ENCODE results near the gene ALDH1A2. TPM values are rescaled to one million over a fixed set of nuclear protein-coding genes. Genes with fewer than 3 reads are reported as not detected.

Gene ALDH1A2
- total RNA-seq, 2 donors from 2014 or later, result 4.3 to 37.5 TPM

DNA sequence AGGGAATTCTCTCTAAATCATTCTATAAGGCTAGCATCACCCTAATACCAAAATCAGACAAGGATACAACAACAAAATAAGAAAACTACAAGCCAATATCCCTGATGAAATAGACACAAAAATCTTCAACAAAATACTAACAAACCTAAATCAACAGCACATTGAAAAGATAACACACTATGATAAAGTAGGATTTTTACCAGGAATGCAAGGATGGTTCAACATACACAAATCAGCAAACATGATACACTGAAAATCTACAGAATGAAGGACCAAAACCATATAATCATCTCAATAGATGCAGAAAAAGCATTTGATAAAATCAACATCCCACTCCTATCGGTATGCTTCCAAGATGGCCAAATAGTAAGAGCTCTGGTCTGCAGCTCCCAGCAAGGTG, 39.5 kb downstream of the ALDH1A2 start:
- Histone ChIP-seq H3K27ac (no peak overlapping the region), H3K27me3 (replicated peaks; ENCODE audit: insufficient read depth) (no peaks in the 10 kb centered on the region), H3K4me3 (no peak overlapping the region), H3K4me1 (ENCODE audit: control insufficient read depth in 1 of 2, low read depth in 2 of 2) (no peaks in the 10 kb centered on the region), H3K36me3 (no peaks in the 10 kb centered on the region), H3K9me3 (peaks cover 23% of the 10 kb centered on the region)
- TF ChIP-seq, protein P1, sequence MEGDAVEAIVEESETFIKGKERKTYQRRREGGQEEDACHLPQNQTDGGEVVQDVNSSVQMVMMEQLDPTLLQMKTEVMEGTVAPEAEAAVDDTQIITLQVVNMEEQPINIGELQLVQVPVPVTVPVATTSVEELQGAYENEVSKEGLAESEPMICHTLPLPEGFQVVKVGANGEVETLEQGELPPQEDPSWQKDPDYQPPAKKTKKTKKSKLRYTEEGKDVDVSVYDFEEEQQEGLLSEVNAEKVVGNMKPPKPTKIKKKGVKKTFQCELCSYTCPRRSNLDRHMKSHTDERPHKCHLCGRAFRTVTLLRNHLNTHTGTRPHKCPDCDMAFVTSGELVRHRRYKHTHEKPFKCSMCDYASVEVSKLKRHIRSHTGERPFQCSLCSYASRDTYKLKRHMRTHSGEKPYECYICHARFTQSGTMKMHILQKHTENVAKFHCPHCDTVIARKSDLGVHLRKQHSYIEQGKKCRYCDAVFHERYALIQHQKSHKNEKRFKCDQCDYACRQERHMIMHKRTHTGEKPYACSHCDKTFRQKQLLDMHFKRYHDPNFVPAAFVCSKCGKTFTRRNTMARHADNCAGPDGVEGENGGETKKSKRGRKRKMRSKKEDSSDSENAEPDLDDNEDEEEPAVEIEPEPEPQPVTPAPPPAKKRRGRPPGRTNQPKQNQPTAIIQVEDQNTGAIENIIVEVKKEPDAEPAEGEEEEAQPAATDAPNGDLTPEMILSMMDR (IDR thresholded peaks at IDR 0.05), result no peak
- DNase-seq (ENCODE audit: low spot score) (no peak), ATAC-seq (ENCODE audit: insufficient number of reproducible peaks, low FRiP score, low read depth) (no peak)

DNA sequence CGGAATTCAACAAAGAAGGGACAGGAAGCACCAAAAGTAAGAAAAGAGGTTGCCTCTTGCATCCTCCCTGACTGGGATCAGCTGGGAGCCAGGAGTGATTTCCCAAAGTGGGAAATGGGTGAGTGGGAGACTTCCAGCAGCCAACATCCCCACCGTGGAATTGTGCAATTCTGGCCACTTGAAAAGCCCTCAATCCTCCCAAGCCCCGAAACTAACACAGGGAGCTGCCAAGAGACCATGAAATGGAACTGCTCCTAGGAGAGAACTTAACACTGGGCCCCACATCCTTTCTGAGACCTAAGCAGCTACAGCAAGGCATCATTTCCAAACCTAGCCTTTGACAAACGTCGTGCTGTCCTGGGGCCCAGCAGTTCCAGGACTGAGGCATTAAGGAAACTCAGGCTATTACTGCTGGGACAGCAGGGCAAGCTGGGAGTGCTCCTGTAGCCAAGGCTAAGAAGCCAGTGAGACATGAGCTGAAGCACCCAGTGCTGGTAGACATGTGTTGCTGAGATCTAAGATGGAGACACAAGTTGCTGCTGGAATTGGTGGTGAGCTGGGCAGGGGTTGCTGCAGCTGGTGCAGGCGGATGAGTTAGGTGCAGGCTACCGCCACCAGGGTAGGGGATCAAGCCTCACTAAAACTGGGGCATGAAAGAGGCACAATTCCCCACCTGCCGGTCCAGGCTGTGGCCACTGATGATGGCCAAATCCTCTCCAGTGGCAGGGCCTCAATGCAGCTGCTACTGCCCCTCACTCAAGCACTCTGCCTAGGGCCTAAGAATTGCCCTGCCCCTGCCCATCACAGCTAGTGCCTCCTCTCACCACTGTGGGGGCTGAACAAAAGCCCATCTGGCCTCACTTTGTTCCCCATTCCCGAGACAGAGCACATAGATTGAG, 43.9 kb downstream of the ALDH1A2 start:
- TF ChIP-seq, protein P1 (IDR thresholded peaks at IDR 0.05), result no peak
- H3K9me3 ChIP-seq, result peaks cover 18% of the 10 kb centered on the region
- DNase-seq (ENCODE audit: low spot score) (no peak), ATAC-seq (ENCODE audit: insufficient number of reproducible peaks, low FRiP score, low read depth) (no peak)
- H3K4me3 ChIP-seq, result no peak overlapping the region
- no peaks in the 10 kb centered on the region for H3K4me1 ChIP-seq (ENCODE audit: control insufficient read depth in 1 of 2, low read depth in 2 of 2)
- no peak overlapping the region for H3K27ac ChIP-seq
- H3K27me3 ChIP-seq (replicated peaks; ENCODE audit: insufficient read depth), result no peaks in the 10 kb centered on the region
- no peaks in the 10 kb centered on the region for H3K36me3 ChIP-seq

DNA sequence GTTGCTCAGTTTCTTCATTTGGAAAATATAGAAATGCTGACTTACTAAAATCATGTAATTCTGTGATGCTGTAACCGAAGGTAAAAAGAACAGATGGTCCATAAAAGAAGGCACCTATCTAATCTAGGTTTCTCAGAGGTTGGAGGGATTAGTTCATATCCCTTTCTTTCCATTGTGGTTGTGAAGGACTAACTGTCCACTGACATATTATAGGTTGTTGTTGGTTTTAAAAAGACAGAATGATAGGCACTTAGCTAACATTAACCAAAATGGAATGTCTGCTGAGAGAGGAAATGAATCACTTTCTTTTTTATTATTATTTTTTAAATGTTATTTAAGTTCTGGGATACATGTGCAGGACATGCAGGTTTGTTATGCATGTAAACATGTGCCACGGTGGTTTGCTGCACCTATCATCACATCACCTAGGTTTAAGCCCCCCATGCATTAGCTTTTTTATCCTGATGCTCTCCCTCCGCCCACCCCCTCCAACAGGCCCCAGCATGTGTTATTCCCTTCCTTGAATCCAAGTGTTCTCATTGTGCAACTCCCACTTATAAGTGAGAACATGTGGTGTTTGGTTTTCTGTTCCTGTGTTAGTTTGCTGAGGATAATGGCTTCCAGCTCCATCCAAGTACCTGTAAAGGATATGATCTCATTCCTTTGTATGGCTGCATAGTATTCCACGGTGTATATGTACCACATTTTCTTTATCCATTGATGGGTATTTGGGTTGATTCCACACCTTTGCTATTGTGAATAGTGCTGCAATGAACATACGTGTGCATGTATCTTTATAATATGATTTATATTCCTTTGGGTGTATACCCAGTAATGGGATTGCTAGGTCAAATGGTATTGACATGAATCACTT, 45.8 kb downstream of the ALDH1A2 start:
- ATAC-seq (ENCODE audit: insufficient number of reproducible peaks, low FRiP score, low read depth) (no peak), DNase-seq (ENCODE audit: low spot score) (no peak)
- H3K4me3 ChIP-seq, result no peak overlapping the region
- no peaks in the 10 kb centered on the region for H3K4me1 ChIP-seq (ENCODE audit: control insufficient read depth in 1 of 2, low read depth in 2 of 2)
- no peaks in the 10 kb centered on the region for H3K27me3 ChIP-seq (replicated peaks; ENCODE audit: insufficient read depth)
- no peaks in the 10 kb centered on the region for H3K36me3 ChIP-seq
- H3K27ac ChIP-seq, result no peak overlapping the region
- H3K9me3 ChIP-seq, result peaks cover 4% of the 10 kb centered on the region
- TF ChIP-seq, protein P1 (IDR thresholded peaks at IDR 0.05), result no peak

DNA sequence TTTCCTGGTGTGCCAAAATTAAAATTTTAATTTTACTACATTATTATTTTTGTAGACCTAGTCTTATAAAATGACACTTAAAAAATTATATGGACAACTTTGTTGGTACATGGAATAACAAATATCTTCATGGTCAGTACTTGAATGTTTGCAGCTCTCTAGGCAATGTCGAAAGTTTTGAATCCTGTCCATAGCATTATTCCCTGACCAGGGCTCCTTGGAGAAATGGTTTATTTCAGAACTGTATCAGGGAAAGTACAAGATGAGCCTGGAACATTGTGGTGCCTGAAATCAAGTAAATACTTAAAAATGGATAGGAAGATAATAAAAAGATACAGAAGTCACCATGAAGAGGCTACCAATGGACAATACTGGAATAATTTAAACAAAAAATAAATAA, 47.6 kb downstream of the ALDH1A2 start:
- H3K36me3 ChIP-seq, result no peaks in the 10 kb centered on the region
- no peak overlapping the region for H3K27ac ChIP-seq
- H3K27me3 ChIP-seq (replicated peaks; ENCODE audit: insufficient read depth), result no peaks in the 10 kb centered on the region
- no peak for DNase-seq (ENCODE audit: low spot score)
- H3K4me3 ChIP-seq, result no peak overlapping the region
- no peaks in the 10 kb centered on the region for H3K9me3 ChIP-seq
- H3K4me1 ChIP-seq (ENCODE audit: control insufficient read depth in 1 of 2, low read depth in 2 of 2), result no peaks in the 10 kb centered on the region
- ATAC-seq (ENCODE audit: insufficient number of reproducible peaks, low FRiP score, low read depth), result no peak
- TF ChIP-seq, protein P1 (IDR thresholded peaks at IDR 0.05), result no peak

DNA sequence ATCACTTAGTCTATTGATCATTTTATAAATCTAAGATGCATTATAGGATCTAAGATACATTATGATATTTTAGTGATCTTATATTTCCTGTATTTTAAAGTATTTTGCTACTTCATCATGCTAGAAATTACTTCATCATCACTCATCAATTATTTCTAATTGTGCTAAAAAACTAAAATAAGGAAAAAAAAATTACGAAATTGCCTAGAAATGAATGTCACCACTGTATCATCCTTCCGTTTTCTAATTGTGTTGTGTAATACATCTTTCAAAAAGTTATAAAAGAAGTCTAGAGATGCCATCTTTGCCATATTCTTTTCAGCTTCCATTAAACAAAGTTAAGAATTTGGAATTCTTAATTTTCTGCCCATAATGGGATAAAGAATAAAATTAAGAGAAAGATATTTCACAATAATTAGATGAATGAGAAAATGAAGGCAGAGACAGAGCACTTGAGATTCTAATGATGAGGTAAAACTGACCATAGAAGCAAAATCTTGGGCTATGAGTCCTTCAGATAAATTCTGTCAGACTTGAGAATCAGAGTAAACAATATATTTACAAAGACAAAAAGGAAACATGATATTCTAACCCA, 48.8 kb downstream of the ALDH1A2 start:
- DNase-seq (ENCODE audit: low spot score) (no peak), ATAC-seq (ENCODE audit: insufficient number of reproducible peaks, low FRiP score, low read depth) (no peak)
- Histone ChIP-seq H3K27ac (no peak overlapping the region), H3K36me3 (no peaks in the 10 kb centered on the region), H3K4me3 (no peak overlapping the region), H3K4me1 (ENCODE audit: control insufficient read depth in 1 of 2, low read depth in 2 of 2) (no peaks in the 10 kb centered on the region), H3K9me3 (no peaks in the 10 kb centered on the region), H3K27me3 (replicated peaks; ENCODE audit: insufficient read depth) (no peaks in the 10 kb centered on the region)
- TF ChIP-seq, protein P1 (IDR thresholded peaks at IDR 0.05), result no peak

Measured in thoracic aorta (tissue), 2 donors.